ENCODE results near the gene TMEM200B. TPM values are rescaled to one million over a fixed set of nuclear protein-coding genes. Genes with fewer than 3 reads are reported as not detected.

TMEM200B gene
- total RNA-seq (2021) (1.1 and 1.3 TPM in 2 replicates), Bru-seq, nascent RNA (percentile 32 among the genes with signal in this experiment), BruChase-seq, experiment 1, labeled RNA remaining after a 2-hour chase (percentile 41 among the genes with signal in this experiment), BruChase-seq, experiment 2, labeled RNA remaining after a 6-hour chase (percentile 37 among the genes with signal in this experiment)
- long read RNA-seq = 0 reads

- H3K27ac ChIP-seq (ENCODE audit: low read depth, low read length, poor library complexity, severe bottlenecking) = peak within 1 kb of the TSS; percentile 72
- H3K4me1 ChIP-seq (ENCODE audit: insufficient read depth, low read length, poor library complexity, severe bottlenecking) = peaks cover 9% of the 10 kb centered on the region
- intact Hi-C loops (cut with micrococcal nuclease; ENCODE audit: unreplicated experiment) = loop anchor here (5.0 kb wide), 2 partner anchors 227 to 242 kb away; no protein-coding TSS in a partner anchor
- H3K9me3 ChIP-seq (ENCODE audit: low read depth, low read length, poor library complexity, severe bottlenecking) = no peaks in the 10 kb centered on the region
- DNase-seq (ENCODE audit: low spot score) = no peak
- CTCF ChIA-PET = interaction anchor here (0.6 to 1.6 kb wide), 3 partner anchors 16 to 242 kb away, joined by 3 to 7 read pairs (median 4); no protein-coding TSS in a partner anchor
- POLR2A ChIA-PET (ENCODE audit: low non-redundant PET) = interaction anchor here (0.5 kb wide), 1 partner anchor 50 kb away, joined by 4 read pairs; no protein-coding TSS in a partner anchor
- peak within 1 kb of the TSS; percentile 58 for H3K4me3 ChIP-seq (ENCODE audit: low read depth, low read length, poor library complexity, severe bottlenecking)
- TF ChIP-seq EZH2 (IDR thresholded peaks at IDR 0.05; ENCODE audit: borderline replicate concordance, low read depth, low read length, poor library complexity, severe bottlenecking) (no peak), CTCF (conservative IDR thresholded peaks at IDR 0.05; ENCODE audit: low read depth, low read length) (no peak)
- H3K27me3 ChIP-seq (replicated peaks; ENCODE audit: insufficient read depth, low read depth, low read length, poor library complexity) = no peaks in the 10 kb centered on the region
- H3K36me3 ChIP-seq (ENCODE audit: insufficient read depth, low read length, poor library complexity, severe bottlenecking) = peaks cover 3% of the 10 kb centered on the region
- no TSS peak for BruUV-seq (replicated peaks)
These were observed at the start of gene TMEM200B for GRCh38 chr1:29123887-29124365. TMEM200B (minus strand) TSS chr1:29123903; CDS start chr1:29121828, 2,075 bp downstream.

GRCh38 chr1:29172415-29172939 is 48.8 kb upstream of the TMEM200B start:
- Histone ChIP-seq H3K27me3 (replicated peaks; ENCODE audit: insufficient read depth, low read depth, low read length, poor library complexity) (no peaks in the 10 kb centered on the region), H3K4me3 (ENCODE audit: low read depth, low read length, poor library complexity, severe bottlenecking) (no peak overlapping the region), H3K27ac (ENCODE audit: low read depth, low read length, poor library complexity, severe bottlenecking) (no peak overlapping the region), H3K36me3 (ENCODE audit: insufficient read depth, low read length, poor library complexity, severe bottlenecking) (peaks cover 26% of the 10 kb centered on the region), H3K9me3 (ENCODE audit: low read depth, low read length, poor library complexity, severe bottlenecking) (no peaks in the 10 kb centered on the region), H3K4me1 (ENCODE audit: insufficient read depth, low read length, poor library complexity, severe bottlenecking) (peaks cover 54% of the 10 kb centered on the region)
- intact Hi-C loops (cut with micrococcal nuclease; ENCODE audit: unreplicated experiment) = no loop called here
- CTCF ChIA-PET = no interaction called here
- POLR2A ChIA-PET (ENCODE audit: low non-redundant PET) = no interaction called here
- no peak for DNase-seq (ENCODE audit: low spot score)
- no TSS peak for BruUV-seq (replicated peaks)
- TF ChIP-seq CTCF (conservative IDR thresholded peaks at IDR 0.05; ENCODE audit: low read depth, low read length) (no peak), EZH2 (IDR thresholded peaks at IDR 0.05; ENCODE audit: borderline replicate concordance, low read depth, low read length, poor library complexity, severe bottlenecking) (no peak)

GRCh38 chr1:29171521-29171920 is 47.8 kb upstream of the TMEM200B start:
- H3K4me1 ChIP-seq (ENCODE audit: insufficient read depth, low read length, poor library complexity, severe bottlenecking) = peaks cover 45% of the 10 kb centered on the region
- intact Hi-C loops (cut with micrococcal nuclease; ENCODE audit: unreplicated experiment) = no loop called here
- H3K4me3 ChIP-seq (ENCODE audit: low read depth, low read length, poor library complexity, severe bottlenecking) = no peak overlapping the region
- no peaks in the 10 kb centered on the region for H3K27me3 ChIP-seq (replicated peaks; ENCODE audit: insufficient read depth, low read depth, low read length, poor library complexity)
- H3K27ac ChIP-seq (ENCODE audit: low read depth, low read length, poor library complexity, severe bottlenecking) = peak overlapping the region; percentile 34
- TF ChIP-seq CTCF (conservative IDR thresholded peaks at IDR 0.05; ENCODE audit: low read depth, low read length) (no peak), EZH2 (IDR thresholded peaks at IDR 0.05; ENCODE audit: borderline replicate concordance, low read depth, low read length, poor library complexity, severe bottlenecking) (no peak)
- DNase-seq (ENCODE audit: low spot score) = no peak
- peaks cover 30% of the 10 kb centered on the region for H3K36me3 ChIP-seq (ENCODE audit: insufficient read depth, low read length, poor library complexity, severe bottlenecking)
- POLR2A ChIA-PET (ENCODE audit: low non-redundant PET) = interaction anchor here (0.6 to 1.0 kb wide), 2 partner anchors 12 to 389 kb away, joined by 3 to 8 read pairs; no protein-coding TSS in a partner anchor
- BruUV-seq (replicated peaks) = no TSS peak
- CTCF ChIA-PET = interaction anchor here (0.6 kb wide), 1 partner anchor 287 kb away, joined by 6 read pairs; no protein-coding TSS in a partner anchor
- H3K9me3 ChIP-seq (ENCODE audit: low read depth, low read length, poor library complexity, severe bottlenecking) = no peaks in the 10 kb centered on the region
